HFFc6 (cell line): ENCODE data around the gene NUBP2. TPM values are rescaled to one million over a fixed set of nuclear protein-coding genes. Genes with fewer than 3 reads are reported as not detected.

Experiments used
- DNase-seq: peaks from one replicate; pipeline ENCODE4 v3.0.0-alpha.2; 2018
- H3K27ac Mint-ChIP-seq: 2 replicates; pipeline ENCODE4 v1.8.0; 2020; ENCODE audit warnings: mild to moderate bottlenecking, mixed read lengths
- H3K27me3 Mint-ChIP-seq: 2 replicates; pipeline ENCODE4 v1.8.0; 2021; ENCODE audit warnings: mild to moderate bottlenecking, moderate library complexity, mixed read lengths; ENCODE audit not compliant: insufficient read depth
- H3K36me3 Mint-ChIP-seq: 2 replicates; pipeline ENCODE4 v1.8.0; 2021; ENCODE audit warnings: low read depth, mixed read lengths
- H3K4me1 Mint-ChIP-seq: 2 replicates; pipeline ENCODE4 v1.8.0; 2020; ENCODE audit warnings: low read depth, mixed read lengths
- H3K4me3 Mint-ChIP-seq: 2 replicates; pipeline ENCODE4 v1.8.0; 2020; ENCODE audit warnings: mild to moderate bottlenecking, moderate library complexity, mixed read lengths
- H3K9me3 Mint-ChIP-seq: 2 replicates; pipeline ENCODE4 v1.8.0; 2020; ENCODE audit warnings: mild to moderate bottlenecking, mixed read lengths
- CTCF ChIP-seq: fragments of 200-600 bp; sonication (generic); IDR thresholded peaks from 2 replicates; pipeline ENCODE4 v1.5.0; 2021; ENCODE audit warnings: antibody characterized with exemption, mild to moderate bottlenecking
- microRNA-seq: library from miRNA; unstranded; fragments of <30 nt; microRNA quantifications from one replicate; pipeline ENCODE4, GENCODE V29; 2019
- total RNA-seq, 6 experiments: library from RNA; stranded (reverse); fragmentation: NEBNext Ultra II Directional; extraction: Animal tissue kit (Norgen Biotek cat#: 25700); gene quantifications; 2 replicates in 1 of 6; 3 replicates in 5 of 6; pipeline ENCODE4 v1.2.3, GENCODE V29; 2021

NUBP2 gene
- total RNA-seq, 6 experiments from 2014 or later = 41.5 to 53.8 (median 43.5) TPM

DNA sequence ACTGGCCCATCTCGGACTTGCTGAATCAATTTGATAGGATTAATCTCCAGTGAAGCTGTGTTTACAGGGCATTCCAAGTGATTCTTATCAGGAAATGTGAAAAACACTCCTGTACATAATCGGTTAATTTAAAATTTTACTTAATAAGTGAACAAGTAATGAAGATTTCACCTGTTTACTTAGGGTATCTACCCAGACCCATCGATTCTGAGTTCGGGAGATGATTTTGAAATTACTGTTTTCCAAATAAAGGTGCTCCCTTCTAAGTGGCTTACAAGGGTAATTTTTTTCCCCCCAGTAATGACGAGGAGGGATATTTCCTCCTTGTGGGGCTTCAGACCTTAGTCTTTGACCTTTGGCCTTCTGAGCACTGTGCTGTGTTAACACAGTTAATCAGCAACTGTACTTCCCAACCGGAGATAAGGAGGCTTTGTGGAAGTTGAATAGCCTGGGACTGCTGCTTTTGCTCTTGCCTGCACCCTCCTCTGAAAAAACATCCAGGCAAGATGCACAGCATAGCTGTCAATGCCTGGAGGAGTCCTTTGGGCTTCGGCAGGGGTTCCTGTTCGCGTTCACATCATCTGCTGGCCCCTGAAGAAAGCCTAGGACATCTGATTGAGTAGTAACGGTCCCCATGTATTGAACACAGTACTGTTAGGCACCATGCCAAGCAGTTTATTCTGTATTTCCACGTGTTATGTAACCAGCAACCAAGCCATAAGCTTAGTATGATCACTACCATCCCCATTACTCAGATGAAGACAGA is 46.1 kb downstream of the NUBP2 start:
- Mint-ChIP-seq H3K36me3 (peaks cover 11% of the 10 kb centered on the region), H3K27me3 (peaks cover 6% of the 10 kb centered on the region), H3K4me3 (peak overlapping the region; percentile 97), H3K27ac (no peak overlapping the region), H3K9me3 (no peaks in the 10 kb centered on the region), H3K4me1 (peaks cover 34% of the 10 kb centered on the region)
- no peak for TF ChIP-seq CTCF
- DNase-seq = no peak

GRCh38 chr16:1830213-1830612 is 47.5 kb downstream of the NUBP2 start:
- Mint-ChIP-seq H3K27ac (no peak overlapping the region), H3K36me3 (peaks cover 11% of the 10 kb centered on the region), H3K4me3 (no peak overlapping the region), H3K27me3 (peaks cover 3% of the 10 kb centered on the region), H3K9me3 (no peaks in the 10 kb centered on the region), H3K4me1 (peaks cover 25% of the 10 kb centered on the region)
- TF ChIP-seq CTCF = no peak
- no peak for DNase-seq

GRCh38 chr16:1831186-1832075 is 48.7 kb downstream of the NUBP2 start:
- Mint-ChIP-seq H3K27me3 (peaks cover 3% of the 10 kb centered on the region), H3K4me1 (peaks cover 25% of the 10 kb centered on the region), H3K9me3 (no peaks in the 10 kb centered on the region), H3K27ac (no peak overlapping the region), H3K36me3 (peaks cover 11% of the 10 kb centered on the region), H3K4me3 (no peak overlapping the region)
- no peak for DNase-seq
- no peak for TF ChIP-seq CTCF

GRCh38 chr16:1832838-1833454 is 50.2 kb downstream of the NUBP2 start:
- TF ChIP-seq CTCF = no peak
- no peak overlapping the region for H3K27ac Mint-ChIP-seq
- no peaks in the 10 kb centered on the region for H3K9me3 Mint-ChIP-seq
- no peak overlapping the region for H3K4me3 Mint-ChIP-seq
- DNase-seq = no peak
- peaks cover 4% of the 10 kb centered on the region for H3K36me3 Mint-ChIP-seq
- H3K27me3 Mint-ChIP-seq = peaks cover 3% of the 10 kb centered on the region
- H3K4me1 Mint-ChIP-seq = peaks cover 18% of the 10 kb centered on the region

DNA sequence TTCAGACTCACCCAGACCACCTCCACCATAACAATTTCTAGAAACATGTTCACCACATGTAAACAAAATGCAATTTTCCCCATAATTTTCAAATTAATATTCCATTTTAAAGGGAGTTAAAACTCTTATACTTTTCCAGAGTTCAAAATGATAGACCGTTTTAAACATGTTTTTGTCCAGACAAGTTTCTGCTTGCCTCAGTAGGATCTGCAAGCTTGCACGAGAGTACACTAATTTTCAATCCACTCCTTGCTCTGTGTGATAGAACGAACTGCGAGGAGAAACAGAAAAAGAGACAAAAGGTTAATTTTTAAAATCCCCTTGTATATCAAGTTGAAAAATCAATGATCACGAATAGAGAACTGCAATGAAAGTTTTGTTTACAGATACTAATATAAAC is 51.3 kb downstream of the NUBP2 start:
- no peak overlapping the region for H3K4me3 Mint-ChIP-seq
- H3K36me3 Mint-ChIP-seq = peaks cover 4% of the 10 kb centered on the region
- no peaks in the 10 kb centered on the region for H3K9me3 Mint-ChIP-seq
- H3K27me3 Mint-ChIP-seq = peaks cover 3% of the 10 kb centered on the region
- TF ChIP-seq CTCF = no peak
- DNase-seq = no peak
- H3K27ac Mint-ChIP-seq = no peak overlapping the region
- H3K4me1 Mint-ChIP-seq = peaks cover 11% of the 10 kb centered on the region

Small RNA genes within 50 kb of the gene (microRNA-seq; reads per million reads assigned to microRNA genes)
- 16.2 reads per million, percentile 21 among the genes with 10 or more reads in this experiment for gene MIR3177

Other genes with a start within 250 kb of the NUBP2 start
- 10 to 100 TPM; 15.4 to 28.5 (median 16.2) TPM for gene TMEM204, start 249.3 kb upstream of the NUBP2 start, total RNA-seq
- gene IFT140, start 170.9 kb upstream of the NUBP2 start, total RNA-seq = 10 to 100 TPM; 11.1 to 15.6 (median 13.2) TPM
- 10 to 100 TPM; 10.7 to 14.2 (median 12.4) TPM for gene CRAMP1, start 170.6 kb upstream of the NUBP2 start, total RNA-seq
- gene JPT2, start 104.7 kb upstream of the NUBP2 start, total RNA-seq = 10 to 100 TPM; 71.7 to 92.9 (median 80.8) TPM
- 10 to 100 TPM; 34.3 to 39.9 (median 37.1) TPM for gene MAPK8IP3, start 76.8 kb upstream of the NUBP2 start, total RNA-seq
- 10 to 100 TPM; 28.2 to 61.0 (median 31.3) TPM for gene NME3, start 11.4 kb upstream of the NUBP2 start, total RNA-seq
- gene EME2, start 10.2 kb upstream of the NUBP2 start, total RNA-seq = 10 to 100 TPM; 11.4 to 16.1 (median 12.3) TPM
- gene MRPS34, start 9.8 kb upstream of the NUBP2 start, total RNA-seq = 100 to 1,000 TPM; 122 to 161 (median 132) TPM
- 10 to 100 TPM; 12.3 to 15.8 (median 13.9) TPM for gene SPSB3, start 389 bp upstream of the NUBP2 start, total RNA-seq
- gene IGFALS, start 10.7 kb downstream of the NUBP2 start, total RNA-seq = not detected
- 10 to 100 TPM; 34.2 to 55.3 (median 38.7) TPM for gene HAGH, start 43.9 kb downstream of the NUBP2 start, total RNA-seq
- gene FAHD1, start 44.2 kb downstream of the NUBP2 start, total RNA-seq = 10 to 100 TPM; 29.4 to 40.7 (median 31.2) TPM
- not detected for gene MEIOB, start 89.2 kb downstream of the NUBP2 start, total RNA-seq
- not detected for gene HS3ST6, start 135.5 kb downstream of the NUBP2 start, total RNA-seq
- 10 to 100 TPM; 21.0 to 27.4 (median 22.7) TPM for gene MSRB1, start 160.2 kb downstream of the NUBP2 start, total RNA-seq
- gene RPL3L, start 171.7 kb downstream of the NUBP2 start, total RNA-seq = not detected
- gene NDUFB10, start 176.6 kb downstream of the NUBP2 start, total RNA-seq = 100 to 1,000 TPM; 146 to 190 (median 173) TPM
- 1,000 to 10,000 TPM; 2,281 to 2,831 (median 2,477) TPM for gene RPS2, start 181.9 kb downstream of the NUBP2 start, total RNA-seq
- gene RNF151, start 183.9 kb downstream of the NUBP2 start, total RNA-seq = not detected
- 10 to 100 TPM; 42.4 to 47.3 (median 44.1) TPM for gene TBL3, start 189.1 kb downstream of the NUBP2 start, total RNA-seq
- gene NOXO1, start 198.5 kb downstream of the NUBP2 start, total RNA-seq = under 1 TPM in 3 of 6 experiments, not detected in 3; 0.28 to 0.46 (median 0.45) TPM
- gene GFER, start 201.2 kb downstream of the NUBP2 start, total RNA-seq = 10 to 100 TPM; 28.8 to 45.5 (median 40.2) TPM
- gene SYNGR3, start 207.0 kb downstream of the NUBP2 start, total RNA-seq = 1 to 10 TPM in 5 of 6 experiments, under 1 TPM in 1; 0.96 to 1.4 (median 1.2) TPM
- 10 to 100 TPM; 37.1 to 48.1 (median 40.7) TPM for gene ZNF598, start 226.9 kb downstream of the NUBP2 start, total RNA-seq
- gene NPW, start 236.8 kb downstream of the NUBP2 start, total RNA-seq = 1 to 10 TPM in 4 of 6 experiments, under 1 TPM in 2; 0.57 to 2.1 (median 1.4) TPM
- 100 to 1,000 TPM; 140 to 177 (median 152) TPM for gene NHERF2, start 243.9 kb downstream of the NUBP2 start, total RNA-seq